Right lobe of liver (tissue), 6 donors: Measurements from ENCODE around the gene HDAC4. TPM values are rescaled to one million over a fixed set of nuclear protein-coding genes. Genes with fewer than 3 reads are reported as not detected.

Source experiments
- ATAC-seq, 4 donors: fragments of 200-7000 bp; cut with Tn5 transposase; one replicate each; pipeline ENCODE4 v1.9.1; 2020; ENCODE audit warnings: mild to moderate bottlenecking in 4 of 4, moderate library complexity in 4 of 4
- DNase-seq, 3 donors: peaks; one replicate each; pipeline ENCODE4 v3.0.0-alpha.2; 2020
- H3K27ac ChIP-seq, 3 donors: fragments of 200-600 bp; one replicate each; pipeline ENCODE4 v1.8.0; 2022
- H3K27me3 ChIP-seq, 2 donors: fragments of 200-600 bp; one replicate each; pipeline ENCODE4 v1.8.0; 2022
- H3K36me3 ChIP-seq, 4 donors: fragments of 200-600 bp; sonication (generic) in 1 of 4; one replicate each; pipeline versions ENCODE4 v1.5.1 to v1.8.0; 2017 to 2022; ENCODE audit warnings: control low read depth in 1 of 4
- H3K4me1 ChIP-seq, 4 donors: fragments of 200-600 bp; sonication (generic) in 1 of 4; one replicate each; pipeline versions ENCODE4 v1.5.1 to v1.8.0; 2017 to 2022; ENCODE audit warnings: control low read depth in 1 of 4
- H3K4me3 ChIP-seq, 3 donors: fragments of 200-600 bp; one replicate each; pipeline ENCODE4 v1.8.0; 2022
- H3K9me3 ChIP-seq, 4 donors: fragments of 200-600 bp; sonication (generic) in 1 of 4; one replicate each; pipeline versions ENCODE4 v1.5.1 to v1.8.0; 2017 to 2022; ENCODE audit warnings: control low read depth in 1 of 4
- POLR2A ChIP-seq: fragments of 450-650 bp; IDR thresholded peaks from one replicate; pipeline ENCODE4 v1.6.1; 2017; ENCODE audit warnings: antibody characterized with exemption, mild to moderate bottlenecking
- WGBS: methylation state at CpG from one replicate; pipeline ENCODE4 v1.1.6; 2018; ENCODE audit warnings: low coverage, low lambda C conversion rate; ENCODE audit not compliant: insufficient coverage; ENCODE audit errors: missing lambda C conversion rate; 5-methylcytosine and 5-hydroxymethylcytosine counted together
- intact Hi-C, 2 donors: fragments of 100-400 bp; cut with DNase I; formaldehyde crosslinking; loops; one replicate each; pipeline versions ENCODE4 v1.11.2 to v1.14.1; 2022
- total RNA-seq, 6 experiments: library from RNA; depleted of rRNA in 2 of 6; stranded (reverse); fragments of >200 nt in 2 of 6; fragmentation: NEBNext Ultra II Directional in 3 of 6; extraction: Animal tissue kit (Norgen Biotek cat#: 25700) in 3 of 6; gene quantifications; one replicate each; pipeline versions ENCODE4 v1.1.0 to v1.2.4, GENCODE V29; 2016 to 2023
- TF ChIP-seq, protein P1 (sequence below), 4 donors: fragments of 200-600 bp in 3 of 4; fragments of 450-650 bp in 1 of 4; IDR thresholded peaks; one replicate each; pipeline versions ENCODE4 v1.5.1 to v1.8.0; 2016 to 2022; ENCODE audit warnings: antibody characterized with exemption in 4 of 4, mild to moderate bottlenecking in 2 of 4
- donor health status: DM: no; HTN: yes; CAD: no.
- donor health status: DM: no; HTN: no; CAD: no.
- donor health status: DM: no; HTN: no; CAD: no.
- donor health status: DM: no; HTN: yes; CAD: no.
- donor health status: DM: no; HTN: yes; CAD: no.

The HDAC4 gene
- total RNA-seq, 6 experiments from 2014 or later: 8.9 to 22.4 (median 14.7) TPM

DNA sequence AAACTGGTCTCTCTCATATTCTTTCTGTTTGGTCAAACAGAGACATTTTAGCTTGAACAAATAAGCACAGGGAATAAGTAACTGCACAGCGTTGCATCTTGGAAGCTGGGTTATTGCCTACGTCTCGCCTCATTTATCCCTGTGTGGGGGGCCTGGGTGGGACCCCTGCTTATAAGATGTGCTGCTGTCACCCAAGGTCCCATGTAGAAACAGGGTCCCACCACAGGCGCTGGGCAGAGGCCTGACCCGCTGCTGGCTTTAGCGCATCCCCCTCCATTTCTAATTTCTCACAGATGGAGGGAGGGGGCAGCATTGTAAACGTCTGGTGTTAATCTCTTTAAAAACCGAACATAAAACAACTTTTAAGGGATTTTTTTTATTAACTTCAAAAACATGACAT lies 207.8 kb downstream of the HDAC4 start:
- ATAC-seq: no peak

GRCh38 chr2:239192456-239192855 lies 208.4 kb downstream of the HDAC4 start:
- ATAC-seq (no peak), DNase-seq (peak in 2 of 3 donors; percentile 39 to 42)
- WGBS: 72% methylated on average over 6 of the region's 17 CpGs
- H3K27me3 ChIP-seq: no peaks in the 10 kb centered on the region
- TF ChIP-seq, protein P1, sequence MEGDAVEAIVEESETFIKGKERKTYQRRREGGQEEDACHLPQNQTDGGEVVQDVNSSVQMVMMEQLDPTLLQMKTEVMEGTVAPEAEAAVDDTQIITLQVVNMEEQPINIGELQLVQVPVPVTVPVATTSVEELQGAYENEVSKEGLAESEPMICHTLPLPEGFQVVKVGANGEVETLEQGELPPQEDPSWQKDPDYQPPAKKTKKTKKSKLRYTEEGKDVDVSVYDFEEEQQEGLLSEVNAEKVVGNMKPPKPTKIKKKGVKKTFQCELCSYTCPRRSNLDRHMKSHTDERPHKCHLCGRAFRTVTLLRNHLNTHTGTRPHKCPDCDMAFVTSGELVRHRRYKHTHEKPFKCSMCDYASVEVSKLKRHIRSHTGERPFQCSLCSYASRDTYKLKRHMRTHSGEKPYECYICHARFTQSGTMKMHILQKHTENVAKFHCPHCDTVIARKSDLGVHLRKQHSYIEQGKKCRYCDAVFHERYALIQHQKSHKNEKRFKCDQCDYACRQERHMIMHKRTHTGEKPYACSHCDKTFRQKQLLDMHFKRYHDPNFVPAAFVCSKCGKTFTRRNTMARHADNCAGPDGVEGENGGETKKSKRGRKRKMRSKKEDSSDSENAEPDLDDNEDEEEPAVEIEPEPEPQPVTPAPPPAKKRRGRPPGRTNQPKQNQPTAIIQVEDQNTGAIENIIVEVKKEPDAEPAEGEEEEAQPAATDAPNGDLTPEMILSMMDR (IDR thresholded peaks at IDR 0.05): no peak
- TF ChIP-seq POLR2A: no peak
- no peak overlapping the region for H3K27ac ChIP-seq
- no peaks in the 10 kb centered on the region for H3K4me1 ChIP-seq
- H3K36me3 ChIP-seq: peaks cover 0 to 7% (median 5%) of the 10 kb centered on the region in 4 donors
- no peak overlapping the region for H3K4me3 ChIP-seq
- intact Hi-C loops: no loop called here
- no peaks in the 10 kb centered on the region for H3K9me3 ChIP-seq

More for the DNA sequence above, 207.8 kb downstream of the HDAC4 start:
- intact Hi-C loops: no loop called here
- Histone ChIP-seq H3K4me1 (no peaks in the 10 kb centered on the region), H3K27ac (no peak overlapping the region), H3K36me3 (peaks cover 0 to 7% (median 5%) of the 10 kb centered on the region in 4 donors), H3K27me3 (no peaks in the 10 kb centered on the region), H3K9me3 (no peaks in the 10 kb centered on the region), H3K4me3 (no peak overlapping the region)
- TF ChIP-seq, protein P1 (IDR thresholded peaks at IDR 0.05): no peak
- no peak for TF ChIP-seq POLR2A
- DNase-seq: peak in 1 of 3 donors; percentile 31
- 90% methylated on average over 8 of the region's 8 CpGs for WGBS

DNA sequence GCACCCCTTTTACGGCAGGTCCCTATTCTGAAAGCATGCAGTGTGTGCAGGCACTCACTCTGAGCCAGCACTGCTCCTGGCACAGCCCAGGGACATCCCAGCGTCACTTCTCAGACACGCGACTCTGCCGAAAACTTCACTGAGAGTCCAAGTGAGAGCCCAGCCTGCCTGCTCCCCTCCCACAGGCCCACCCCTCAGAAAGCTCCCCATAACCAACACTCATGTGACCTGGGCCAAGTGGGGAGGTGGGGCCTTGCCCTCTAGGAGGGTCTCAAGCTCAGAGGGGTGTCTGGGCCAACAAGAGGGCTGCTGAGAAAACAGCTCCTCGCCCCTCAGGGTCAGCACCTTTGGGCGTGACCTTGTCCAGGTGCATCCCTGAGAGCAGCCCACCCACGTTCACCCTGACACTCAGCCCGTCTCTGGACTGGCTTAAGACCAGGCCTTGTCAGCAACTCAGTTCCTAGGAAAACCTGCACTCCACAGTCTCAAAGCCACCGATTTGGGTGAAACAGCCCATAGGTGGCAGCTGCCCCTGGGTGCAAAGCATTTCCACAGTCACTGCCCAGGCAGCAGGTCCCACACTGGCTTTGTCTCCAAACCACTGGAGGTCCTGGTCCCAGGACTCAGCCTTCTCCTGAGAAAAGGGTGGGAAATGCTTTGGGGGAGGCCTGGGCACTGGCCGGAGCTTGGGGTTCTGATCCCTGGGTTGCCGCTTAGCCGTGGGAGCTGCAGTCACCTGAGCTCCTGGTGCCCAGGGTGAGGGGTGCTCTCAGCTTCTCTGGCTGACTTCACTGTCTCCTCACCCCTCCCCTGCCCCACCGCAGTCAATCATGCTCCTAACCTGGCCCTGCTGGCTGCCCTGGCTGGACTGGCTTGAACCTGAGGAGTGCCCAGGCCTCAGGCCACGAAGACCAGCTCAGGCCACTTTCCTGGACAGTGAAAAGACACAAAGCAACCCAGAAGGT lies 209.6 kb downstream of the HDAC4 start:
- 100% methylated on average over 2 of the region's 15 CpGs for WGBS
- Histone ChIP-seq H3K4me1 (no peaks in the 10 kb centered on the region), H3K27ac (no peak overlapping the region), H3K27me3 (no peaks in the 10 kb centered on the region), H3K9me3 (no peaks in the 10 kb centered on the region), H3K4me3 (no peak overlapping the region), H3K36me3 (peaks cover 0 to 7% (median 5%) of the 10 kb centered on the region in 4 donors)
- intact Hi-C loops: no loop called here
- TF ChIP-seq, protein P1 (IDR thresholded peaks at IDR 0.05): no peak
- TF ChIP-seq POLR2A: no peak
- DNase-seq (peak in 2 of 3 donors; percentile 36 to 47), ATAC-seq (no peak)

DNA sequence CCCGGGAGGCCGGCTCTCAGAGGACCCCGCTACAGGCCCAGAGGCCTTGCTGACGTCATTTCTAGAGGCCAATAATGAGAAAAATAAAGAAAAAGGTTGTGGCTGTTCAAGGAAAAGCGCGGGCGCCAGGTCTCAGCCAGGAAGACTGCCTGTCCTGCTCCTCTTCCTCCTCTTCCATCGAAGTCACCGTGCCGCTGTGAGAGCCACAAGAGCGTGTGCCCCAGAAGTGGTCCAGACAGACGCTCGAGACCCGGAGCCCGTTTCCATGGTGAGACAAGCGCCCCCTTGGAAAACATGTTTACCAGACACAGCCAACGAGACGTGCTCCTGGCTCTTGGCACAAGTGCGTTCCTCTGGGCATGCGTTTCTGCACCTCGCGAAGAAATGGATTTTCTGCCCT lies 210.5 kb downstream of the HDAC4 start:
- Histone ChIP-seq H3K27ac (no peak overlapping the region), H3K4me3 (no peak overlapping the region), H3K4me1 (no peaks in the 10 kb centered on the region), H3K27me3 (no peaks in the 10 kb centered on the region), H3K9me3 (no peaks in the 10 kb centered on the region), H3K36me3 (peaks cover 0 to 7% (median 5%) of the 10 kb centered on the region in 4 donors)
- intact Hi-C loops: no loop called here
- TF ChIP-seq, protein P1 (IDR thresholded peaks at IDR 0.05): no peak
- TF ChIP-seq POLR2A: no peak
- no peak for ATAC-seq
- peak in 2 of 3 donors; percentile 35 to 51 for DNase-seq
- 96% methylated on average over 18 of the region's 22 CpGs for WGBS
